GM18909 (cell line): ENCODE results near the gene KRT81.
"Not testable (repeated sequence)": the region's sequence is repeated elsewhere in the genome, so short reads cannot be mapped to it uniquely, and the experiment has no call there.

ENCODE experiments used
- ATAC-seq: cut with Tn5 transposase; IDR thresholded peaks from one replicate; pipeline ENCODE4 v1.9.1; 2021; ENCODE audit warnings: mild to moderate bottlenecking; ENCODE audit not compliant: unreplicated experiment, poor library complexity

KRT81 gene

GRCh38 chr12:52278575-52279421 lies 12.5 kb downstream of the KRT81 start:
- ATAC-seq = peak; percentile 81

GRCh38 chr12:52277486-52278245 lies 13.7 kb downstream of the KRT81 start:
- ATAC-seq = no peak

- ATAC-seq = no peak
Observed at GRCh38 chr12:52275686-52276085, 15.6 kb downstream of the KRT81 start.

- no peak for ATAC-seq
Observed at GRCh38 chr12:52274521-52275120, 16.7 kb downstream of the KRT81 start, which contains the start of gene KRT86. TSS of gene KRT86 (plus strand) at chr12:52274645. CDS start at chr12:52301917, 27,272 bp downstream.

- no peak for ATAC-seq
Observed at GRCh38 chr12:52271158-52271557, 20.2 kb downstream of the KRT81 start.

GRCh38 chr12:52270541-52271070 lies 20.7 kb downstream of the KRT81 start:
- no peak for ATAC-seq

- ATAC-seq = no peak
Observed at GRCh38 chr12:52268212-52268611, 23.1 kb downstream of the KRT81 start.

GRCh38 chr12:52267699-52268098 lies 23.6 kb downstream of the KRT81 start:
- no peak for ATAC-seq

- ATAC-seq = no peak
Observed at GRCh38 chr12:52267266-52267665, 24.1 kb downstream of the KRT81 start.

GRCh38 chr12:52266514-52266913 lies 24.8 kb downstream of the KRT81 start:
- no peak for ATAC-seq

- ATAC-seq = no peak
Observed at GRCh38 chr12:52264435-52264825, 26.9 kb downstream of the KRT81 start.

- no peak for ATAC-seq
Observed at GRCh38 chr12:52263761-52264434, 27.4 kb downstream of the KRT81 start.

GRCh38 chr12:52262286-52262685 lies 29.0 kb downstream of the KRT81 start:
- ATAC-seq = no peak

GRCh38 chr12:52261208-52261484 lies 30.2 kb downstream of the KRT81 start:
- no peak for ATAC-seq

- ATAC-seq = no peak
Observed at GRCh38 chr12:52260361-52261207, 30.8 kb downstream of the KRT81 start.

- ATAC-seq = no peak
Observed at GRCh38 chr12:52259657-52260243, 31.6 kb downstream of the KRT81 start.

- no peak for ATAC-seq
Observed at GRCh38 chr12:52258335-52258901, 32.9 kb downstream of the KRT81 start.

- ATAC-seq = not testable (repeated sequence)
Observed at GRCh38 chr12:52257922-52258321, 33.4 kb downstream of the KRT81 start.

GRCh38 chr12:52257074-52257551 lies 34.2 kb downstream of the KRT81 start:
- no peak for ATAC-seq
